GM12878 (cell line): ENCODE data around the gene AMY2B. TPM values are rescaled to one million over a fixed set of nuclear protein-coding genes. Genes with fewer than 3 reads are reported as not detected.

ENCODE experiments used
- BACH1 ChIP-seq: fragments of 450-650 bp; IDR thresholded peaks from 2 replicates; pipeline ENCODE4 v1.6.1; 2017; ENCODE audit warnings: mild to moderate bottlenecking, borderline replicate concordance
- CBX3 ChIP-seq: fragments of 200-600 bp; sonication (generic); IDR thresholded peaks from 2 replicates; pipeline ENCODE4 v1.6.1; 2016; ENCODE audit warnings: low read depth, borderline replicate concordance
- CEBPB ChIP-seq, 2 experiments: fragments of 150-350 bp in 1 of 2; IDR thresholded peaks; 2 replicates each; pipeline ENCODE4 v1.6.1; 2012 to 2014; ENCODE audit warnings: low read depth in 2 of 2, low read length in 2 of 2, borderline replicate concordance in 1 of 2, inconsistent platforms in 1 of 2
- CHD2 ChIP-seq: IDR thresholded peaks from 2 replicates; pipeline ENCODE4 v1.6.1; 2011; ENCODE audit warnings: low read depth, low read length, improper control_type of control experiment, borderline replicate concordance
- CREB1 ChIP-seq: IDR thresholded peaks from 2 replicates; pipeline ENCODE4 v1.6.1; 2012; ENCODE audit warnings: low read depth, mild to moderate bottlenecking, inconsistent platforms
- EED ChIP-seq: sonication (generic); IDR thresholded peaks from 2 replicates; pipeline ENCODE4 v1.6.1; 2016; ENCODE audit warnings: antibody characterized with exemption, low read depth
- KAT2A ChIP-seq: conservative IDR thresholded peaks from 2 replicates; pipeline ENCODE4 v1.6.1; 2011; ENCODE audit warnings: low read depth, low read length; ENCODE audit not compliant: control insufficient read depth
- KDM1A ChIP-seq: fragments of 200-600 bp; sonication (generic); IDR thresholded peaks from 2 replicates; pipeline ENCODE4 v1.6.1; 2016; ENCODE audit warnings: borderline replicate concordance
- KLF5 ChIP-seq: fragments of 450-650 bp; IDR thresholded peaks from 2 replicates; pipeline ENCODE4 v1.6.1; 2014; ENCODE audit warnings: mild to moderate bottlenecking; ENCODE audit not compliant: partially characterized antibody
- MEF2B ChIP-seq: fragments of 450-650 bp; IDR thresholded peaks from 2 replicates; pipeline ENCODE4 v1.6.1; 2018; ENCODE audit warnings: mild to moderate bottlenecking, moderate library complexity; ENCODE audit not compliant: partially characterized antibody, poor library complexity, severe bottlenecking
- NBN ChIP-seq: fragments of 450-650 bp; IDR thresholded peaks from 2 replicates; pipeline ENCODE4 v1.6.1; 2016
- TAF1 ChIP-seq: IDR thresholded peaks from 2 replicates; pipeline ENCODE4 v1.6.1; 2011; ENCODE audit warnings: mild to moderate bottlenecking, low read depth, low read length, borderline replicate concordance
- TBL1XR1 ChIP-seq: IDR thresholded peaks from 2 replicates; pipeline ENCODE4 v1.6.1; 2012; ENCODE audit warnings: low read depth, low read length, improper control_type of control experiment
- TCF7 ChIP-seq: IDR thresholded peaks from 2 replicates; pipeline ENCODE4 v1.6.1; 2014; ENCODE audit warnings: antibody characterized with exemption, borderline replicate concordance
- polyA plus RNA-seq, 11 experiments: library from polyadenylated mRNA; depleted of rRNA in 4 of 11; unstranded in 6 of 11; stranded (reverse) in 5 of 11; fragments of >200 nt; fragmentation: Nextera tagmentation in 4 of 11; fragmentation: Illumina TruSeq in 1 of 11; extraction: Ambion mirVana in 4 of 11; extraction: Trizol in 1 of 11; gene quantifications; 1 replicate in 1 of 11; 2 replicates in 10 of 11; pipeline versions ENCODE4 v1.2.1 to v1.2.3, GENCODE V29; 2011 to 2016; ENCODE audit warnings: inconsistent platforms in 2 of 11, missing spikeins in 2 of 11, low read depth in 1 of 11
- total RNA-seq, 4 experiments: library from RNA; depleted of rRNA in 3 of 4; stranded (reverse); fragments of >200 nt in 3 of 4; fragmentation: Illumina TruSeq in 1 of 4; extraction: Trizol in 1 of 4; gene quantifications; 2 replicates each; pipeline versions ENCODE4 v1.2.1 to v1.2.3, GENCODE V29; 2013 to 2021
- TF ChIP-seq, protein P1 (sequence below): fragments of 450-650 bp; IDR thresholded peaks from 2 replicates; pipeline ENCODE4 v1.6.1; 2018; ENCODE audit warnings: borderline replicate concordance, mild to moderate bottlenecking; ENCODE audit not compliant: partially characterized antibody
- TF ChIP-seq, protein P2 (sequence below): fragments of 450-650 bp; formaldehyde crosslinking; IDR thresholded peaks from 2 replicates; pipeline ENCODE4 v1.4.0; 2020; ENCODE audit warnings: mild to moderate bottlenecking, moderate library complexity
- TF ChIP-seq, protein P3 (sequence below): IDR thresholded peaks from 2 replicates; pipeline ENCODE4 v1.6.1; 2012; ENCODE audit warnings: low read depth, low read length, improper control_type of control experiment
- TF ChIP-seq, protein P4 (sequence below): fragments of 450-650 bp; IDR thresholded peaks from 2 replicates; pipeline ENCODE4 v1.6.1; 2016; ENCODE audit warnings: mild to moderate bottlenecking
- TF ChIP-seq, protein P5 (sequence below): IDR thresholded peaks from 2 replicates; pipeline ENCODE4 v1.6.1; 2012; ENCODE audit warnings: low read length, inconsistent platforms

AMY2B gene
- total and polyA plus RNA-seq, 10 of the 15 experiments (the other 5 are each of a cell fraction or from before 2014, with no cell fraction given): 2.1 to 9.9 (median 4.8) TPM

DNA sequence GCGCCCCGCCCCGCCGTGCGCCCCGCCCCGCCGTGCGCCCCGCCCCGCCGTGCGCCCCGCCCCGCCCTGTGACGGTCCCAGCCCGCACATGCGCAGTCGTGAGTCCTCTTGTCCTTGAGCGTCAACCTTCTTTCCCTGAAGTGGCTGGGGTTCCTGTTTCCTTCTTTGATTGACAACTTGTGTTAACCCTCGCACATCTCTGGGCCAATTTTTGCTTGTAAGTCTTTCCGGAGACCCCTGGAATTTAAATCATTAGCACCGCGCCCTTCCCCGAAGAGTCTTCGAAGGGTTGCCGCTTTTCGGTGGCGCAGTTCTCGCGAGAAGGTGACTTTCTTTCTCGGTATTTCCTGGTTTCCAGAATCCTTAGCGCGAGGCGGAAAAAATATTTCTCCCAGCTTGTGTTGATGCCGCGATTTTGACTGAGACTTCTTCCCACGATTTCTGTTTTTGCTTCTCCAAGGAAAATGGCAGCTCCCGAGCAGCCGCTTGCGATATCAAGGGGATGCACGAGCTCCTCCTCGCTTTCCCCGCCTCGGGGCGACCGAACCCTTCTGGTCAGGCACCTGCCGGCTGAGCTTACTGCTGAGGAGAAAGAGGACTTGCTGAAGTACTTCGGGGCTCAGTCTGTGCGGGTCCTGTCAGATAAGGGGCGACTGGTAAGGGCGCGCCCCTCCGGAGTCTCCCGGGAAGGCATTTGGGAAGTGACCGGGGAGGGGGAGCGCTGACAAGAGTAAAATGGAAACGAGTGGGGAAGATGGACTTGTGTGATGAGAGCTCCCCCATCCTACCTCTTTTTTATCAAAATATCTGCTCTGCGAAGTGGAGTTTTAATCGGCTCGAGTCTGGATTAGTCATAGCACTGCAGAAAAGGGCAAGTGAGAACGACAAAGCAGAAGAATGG is 45.5 kb upstream of the AMY2B start, which contains the start of gene RNPC3 (continued):
- TF ChIP-seq MEF2B (peak; percentile 15), KDM1A (no peak), KAT2A (no peak), NBN (peak; percentile 78; the same call in 1 of the 2 replicates), CEBPB (IDR thresholded peaks at IDR 0.05; ENCODE audit: borderline replicate concordance in 1 of 2, low read depth in 2 of 2, low read length in 2 of 2) (no peak), EED (peak; percentile 56; the same call in 1 of the 2 replicates), CREB1 (0 out of 2 replicates have a peak, but pooled peaks have one; percentile 41), CBX3 (no peak), TCF7 (no peak), KLF5 (no peak), CHD2 (peak; percentile 99), BACH1 (no peak), TBL1XR1 (no peak), TAF1 (peak; percentile 68; the same call in 1 of the 2 replicates)
- TF ChIP-seq, protein P1, sequence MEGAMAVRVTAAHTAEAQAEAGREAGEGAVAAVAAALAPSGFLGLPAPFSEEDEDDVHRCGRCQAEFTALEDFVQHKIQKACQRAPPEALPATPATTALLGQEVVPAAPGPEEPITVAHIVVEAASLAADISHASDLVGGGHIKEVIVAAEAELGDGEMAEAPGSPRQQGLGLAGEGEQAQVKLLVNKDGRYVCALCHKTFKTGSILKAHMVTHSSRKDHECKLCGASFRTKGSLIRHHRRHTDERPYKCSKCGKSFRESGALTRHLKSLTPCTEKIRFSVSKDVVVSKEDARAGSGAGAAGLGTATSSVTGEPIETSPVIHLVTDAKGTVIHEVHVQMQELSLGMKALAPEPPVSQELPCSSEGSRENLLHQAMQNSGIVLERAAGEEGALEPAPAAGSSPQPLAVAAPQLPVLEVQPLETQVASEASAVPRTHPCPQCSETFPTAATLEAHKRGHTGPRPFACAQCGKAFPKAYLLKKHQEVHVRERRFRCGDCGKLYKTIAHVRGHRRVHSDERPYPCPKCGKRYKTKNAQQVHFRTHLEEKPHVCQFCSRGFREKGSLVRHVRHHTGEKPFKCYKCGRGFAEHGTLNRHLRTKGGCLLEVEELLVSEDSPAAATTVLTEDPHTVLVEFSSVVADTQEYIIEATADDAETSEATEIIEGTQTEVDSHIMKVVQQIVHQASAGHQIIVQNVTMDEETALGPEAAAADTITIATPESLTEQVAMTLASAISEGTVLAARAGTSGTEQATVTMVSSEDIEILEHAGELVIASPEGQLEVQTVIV: no peak
- TF ChIP-seq, protein P2, sequence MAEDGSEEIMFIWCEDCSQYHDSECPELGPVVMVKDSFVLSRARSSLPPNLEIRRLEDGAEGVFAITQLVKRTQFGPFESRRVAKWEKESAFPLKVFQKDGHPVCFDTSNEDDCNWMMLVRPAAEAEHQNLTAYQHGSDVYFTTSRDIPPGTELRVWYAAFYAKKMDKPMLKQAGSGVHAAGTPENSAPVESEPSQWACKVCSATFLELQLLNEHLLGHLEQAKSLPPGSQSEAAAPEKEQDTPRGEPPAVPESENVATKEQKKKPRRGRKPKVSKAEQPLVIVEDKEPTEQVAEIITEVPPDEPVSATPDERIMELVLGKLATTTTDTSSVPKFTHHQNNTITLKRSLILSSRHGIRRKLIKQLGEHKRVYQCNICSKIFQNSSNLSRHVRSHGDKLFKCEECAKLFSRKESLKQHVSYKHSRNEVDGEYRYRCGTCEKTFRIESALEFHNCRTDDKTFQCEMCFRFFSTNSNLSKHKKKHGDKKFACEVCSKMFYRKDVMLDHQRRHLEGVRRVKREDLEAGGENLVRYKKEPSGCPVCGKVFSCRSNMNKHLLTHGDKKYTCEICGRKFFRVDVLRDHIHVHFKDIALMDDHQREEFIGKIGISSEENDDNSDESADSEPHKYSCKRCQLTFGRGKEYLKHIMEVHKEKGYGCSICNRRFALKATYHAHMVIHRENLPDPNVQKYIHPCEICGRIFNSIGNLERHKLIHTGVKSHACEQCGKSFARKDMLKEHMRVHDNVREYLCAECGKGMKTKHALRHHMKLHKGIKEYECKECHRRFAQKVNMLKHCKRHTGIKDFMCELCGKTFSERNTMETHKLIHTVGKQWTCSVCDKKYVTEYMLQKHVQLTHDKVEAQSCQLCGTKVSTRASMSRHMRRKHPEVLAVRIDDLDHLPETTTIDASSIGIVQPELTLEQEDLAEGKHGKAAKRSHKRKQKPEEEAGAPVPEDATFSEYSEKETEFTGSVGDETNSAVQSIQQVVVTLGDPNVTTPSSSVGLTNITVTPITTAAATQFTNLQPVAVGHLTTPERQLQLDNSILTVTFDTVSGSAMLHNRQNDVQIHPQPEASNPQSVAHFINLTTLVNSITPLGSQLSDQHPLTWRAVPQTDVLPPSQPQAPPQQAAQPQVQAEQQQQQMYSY (CRISPR knock-in tag): no peak
- TF ChIP-seq, protein P3, sequence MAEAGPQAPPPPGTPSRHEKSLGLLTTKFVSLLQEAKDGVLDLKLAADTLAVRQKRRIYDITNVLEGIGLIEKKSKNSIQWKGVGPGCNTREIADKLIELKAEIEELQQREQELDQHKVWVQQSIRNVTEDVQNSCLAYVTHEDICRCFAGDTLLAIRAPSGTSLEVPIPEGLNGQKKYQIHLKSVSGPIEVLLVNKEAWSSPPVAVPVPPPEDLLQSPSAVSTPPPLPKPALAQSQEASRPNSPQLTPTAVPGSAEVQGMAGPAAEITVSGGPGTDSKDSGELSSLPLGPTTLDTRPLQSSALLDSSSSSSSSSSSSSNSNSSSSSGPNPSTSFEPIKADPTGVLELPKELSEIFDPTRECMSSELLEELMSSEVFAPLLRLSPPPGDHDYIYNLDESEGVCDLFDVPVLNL: no peak
- TF ChIP-seq, protein P4, sequence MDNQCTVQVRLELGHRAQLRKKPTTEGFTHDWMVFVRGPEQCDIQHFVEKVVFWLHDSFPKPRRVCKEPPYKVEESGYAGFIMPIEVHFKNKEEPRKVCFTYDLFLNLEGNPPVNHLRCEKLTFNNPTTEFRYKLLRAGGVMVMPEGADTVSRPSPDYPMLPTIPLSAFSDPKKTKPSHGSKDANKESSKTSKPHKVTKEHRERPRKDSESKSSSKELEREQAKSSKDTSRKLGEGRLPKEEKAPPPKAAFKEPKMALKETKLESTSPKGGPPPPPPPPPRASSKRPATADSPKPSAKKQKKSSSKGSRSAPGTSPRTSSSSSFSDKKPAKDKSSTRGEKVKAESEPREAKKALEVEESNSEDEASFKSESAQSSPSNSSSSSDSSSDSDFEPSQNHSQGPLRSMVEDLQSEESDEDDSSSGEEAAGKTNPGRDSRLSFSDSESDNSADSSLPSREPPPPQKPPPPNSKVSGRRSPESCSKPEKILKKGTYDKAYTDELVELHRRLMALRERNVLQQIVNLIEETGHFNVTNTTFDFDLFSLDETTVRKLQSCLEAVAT: peak; percentile 71
- TF ChIP-seq, protein P5, sequence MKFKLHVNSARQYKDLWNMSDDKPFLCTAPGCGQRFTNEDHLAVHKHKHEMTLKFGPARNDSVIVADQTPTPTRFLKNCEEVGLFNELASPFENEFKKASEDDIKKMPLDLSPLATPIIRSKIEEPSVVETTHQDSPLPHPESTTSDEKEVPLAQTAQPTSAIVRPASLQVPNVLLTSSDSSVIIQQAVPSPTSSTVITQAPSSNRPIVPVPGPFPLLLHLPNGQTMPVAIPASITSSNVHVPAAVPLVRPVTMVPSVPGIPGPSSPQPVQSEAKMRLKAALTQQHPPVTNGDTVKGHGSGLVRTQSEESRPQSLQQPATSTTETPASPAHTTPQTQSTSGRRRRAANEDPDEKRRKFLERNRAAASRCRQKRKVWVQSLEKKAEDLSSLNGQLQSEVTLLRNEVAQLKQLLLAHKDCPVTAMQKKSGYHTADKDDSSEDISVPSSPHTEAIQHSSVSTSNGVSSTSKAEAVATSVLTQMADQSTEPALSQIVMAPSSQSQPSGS: no peak
